ENCODE data around the gene GRAMD2A.
"Not testable (repeated sequence)": the region's sequence is repeated elsewhere in the genome, so short reads cannot be mapped to it uniquely, and the experiment has no call there.

DNA sequence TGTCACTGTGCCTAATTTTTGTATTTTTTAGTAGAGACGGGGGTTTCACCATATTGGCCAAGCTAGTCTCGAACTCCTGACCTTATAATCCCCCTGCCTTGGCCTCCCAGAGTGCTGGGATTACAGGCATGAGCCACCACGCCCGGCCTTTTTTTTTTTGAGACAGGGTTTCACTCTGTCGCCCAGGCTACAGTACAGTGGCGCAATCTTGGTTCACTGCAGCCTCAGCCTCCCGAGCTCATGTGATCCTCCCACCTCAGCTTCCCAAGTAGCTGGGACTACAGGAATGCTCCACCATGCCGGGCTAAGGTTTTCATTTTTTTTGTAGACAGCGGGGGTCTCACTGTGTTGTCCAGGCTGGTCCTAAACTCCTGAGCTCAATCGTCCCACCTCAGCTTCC is 25.6 kb downstream of the GRAMD2A start:
- TF ChIP-seq, protein P1, sequence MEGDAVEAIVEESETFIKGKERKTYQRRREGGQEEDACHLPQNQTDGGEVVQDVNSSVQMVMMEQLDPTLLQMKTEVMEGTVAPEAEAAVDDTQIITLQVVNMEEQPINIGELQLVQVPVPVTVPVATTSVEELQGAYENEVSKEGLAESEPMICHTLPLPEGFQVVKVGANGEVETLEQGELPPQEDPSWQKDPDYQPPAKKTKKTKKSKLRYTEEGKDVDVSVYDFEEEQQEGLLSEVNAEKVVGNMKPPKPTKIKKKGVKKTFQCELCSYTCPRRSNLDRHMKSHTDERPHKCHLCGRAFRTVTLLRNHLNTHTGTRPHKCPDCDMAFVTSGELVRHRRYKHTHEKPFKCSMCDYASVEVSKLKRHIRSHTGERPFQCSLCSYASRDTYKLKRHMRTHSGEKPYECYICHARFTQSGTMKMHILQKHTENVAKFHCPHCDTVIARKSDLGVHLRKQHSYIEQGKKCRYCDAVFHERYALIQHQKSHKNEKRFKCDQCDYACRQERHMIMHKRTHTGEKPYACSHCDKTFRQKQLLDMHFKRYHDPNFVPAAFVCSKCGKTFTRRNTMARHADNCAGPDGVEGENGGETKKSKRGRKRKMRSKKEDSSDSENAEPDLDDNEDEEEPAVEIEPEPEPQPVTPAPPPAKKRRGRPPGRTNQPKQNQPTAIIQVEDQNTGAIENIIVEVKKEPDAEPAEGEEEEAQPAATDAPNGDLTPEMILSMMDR (IDR thresholded peaks at IDR 0.05) = not testable (repeated sequence)
- not testable (repeated sequence) for TF ChIP-seq EP300 (IDR thresholded peaks at IDR 0.05)

All from tibial nerve (tissue), 4 donors.